ENCODE measurements around the gene SOWAHC.
"Not testable (repeated sequence)": the region's sequence is repeated elsewhere in the genome, so short reads cannot be mapped to it uniquely, and the experiment has no call there.

The SOWAHC gene, protein sequence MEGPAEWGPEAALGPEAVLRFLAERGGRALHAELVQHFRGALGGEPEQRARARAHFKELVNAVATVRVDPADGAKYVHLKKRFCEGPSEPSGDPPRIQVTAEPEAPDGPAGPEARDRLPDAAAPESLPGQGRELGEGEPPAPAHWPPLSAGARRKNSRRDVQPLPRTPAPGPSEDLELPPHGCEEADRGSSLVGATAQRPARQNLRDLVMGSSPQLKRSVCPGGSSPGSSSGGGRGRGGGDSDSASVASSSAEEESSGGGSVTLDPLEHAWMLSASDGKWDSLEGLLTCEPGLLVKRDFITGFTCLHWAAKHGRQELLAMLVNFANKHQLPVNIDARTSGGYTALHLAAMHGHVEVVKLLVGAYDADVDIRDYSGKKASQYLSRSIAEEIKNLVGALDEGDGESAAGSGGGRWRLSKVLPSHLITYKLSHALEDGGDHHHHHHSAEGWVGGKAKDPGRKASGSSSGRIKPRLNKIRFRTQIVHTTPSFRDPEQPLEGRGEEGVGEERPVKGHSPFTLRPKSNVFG

DNA sequence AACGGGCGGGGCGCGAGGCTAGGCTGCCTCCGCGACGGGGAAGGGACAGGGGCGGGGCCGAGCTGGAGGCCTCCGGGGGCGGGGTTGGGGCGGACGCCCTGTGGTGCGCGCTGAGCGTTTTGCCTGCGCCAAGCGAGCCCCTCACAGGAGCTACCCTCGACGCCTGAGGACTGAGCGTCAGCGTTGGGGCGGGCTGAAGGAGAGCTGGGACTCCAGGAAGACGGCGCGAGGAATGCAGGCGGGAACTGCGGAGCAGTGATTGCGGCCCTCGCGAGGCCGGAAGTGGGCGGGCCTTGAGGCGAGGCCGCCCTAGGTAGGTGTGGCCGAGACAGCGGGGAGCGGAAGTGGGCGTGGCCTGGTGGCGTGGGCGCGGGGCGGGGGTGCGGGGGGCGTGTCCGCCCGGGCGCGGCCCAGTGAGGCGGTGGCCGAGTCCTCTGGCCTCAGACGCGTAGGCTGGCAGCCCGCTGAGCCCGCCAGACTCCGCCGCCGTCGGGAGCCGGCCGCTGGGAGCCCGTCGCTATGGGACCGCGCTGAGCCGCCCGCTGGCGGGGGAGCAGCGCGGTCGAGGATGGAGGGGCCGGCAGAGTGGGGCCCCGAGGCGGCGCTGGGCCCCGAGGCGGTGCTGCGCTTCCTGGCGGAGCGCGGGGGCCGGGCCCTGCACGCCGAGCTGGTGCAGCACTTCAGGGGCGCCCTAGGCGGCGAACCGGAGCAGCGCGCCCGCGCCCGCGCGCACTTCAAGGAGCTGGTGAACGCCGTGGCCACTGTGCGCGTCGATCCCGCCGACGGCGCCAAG lies at the start of gene SOWAHC, which contains the start of gene SEPTIN10:
SOWAHC (plus strand) TSS at position 443 of the 793 bp plus-strand sequence; CDS start at position 569, 126 bp downstream.
SEPTIN10 (minus strand) TSS at position 45 of the 793 bp plus-strand sequence. CDS start 139 bp downstream, outside the sequence.
- DNase-seq (ENCODE audit: low read depth in 2 of 2), result peak; percentile 56 to 66

DNA sequence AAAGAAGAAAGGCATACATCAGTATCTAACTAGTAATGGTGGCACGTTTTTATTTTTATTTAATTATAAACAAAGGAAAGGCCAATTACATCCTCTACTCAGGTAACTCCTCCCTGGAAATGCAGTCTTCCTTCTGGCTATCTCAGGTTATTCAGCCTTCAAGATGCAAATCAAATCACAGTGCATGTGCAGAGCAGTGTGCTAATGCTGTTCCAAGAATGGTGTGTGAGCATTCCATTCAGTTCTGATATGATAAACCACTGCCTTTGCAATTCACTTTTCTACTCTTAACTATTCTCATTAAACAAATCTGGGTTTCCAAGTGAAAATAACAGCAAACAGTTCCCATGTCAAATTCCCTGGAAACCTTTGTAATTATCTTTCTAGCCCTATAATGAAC lies 38.8 kb upstream of the SOWAHC start:
- DNase-seq (ENCODE audit: low read depth in 2 of 2), result no peak

DNA sequence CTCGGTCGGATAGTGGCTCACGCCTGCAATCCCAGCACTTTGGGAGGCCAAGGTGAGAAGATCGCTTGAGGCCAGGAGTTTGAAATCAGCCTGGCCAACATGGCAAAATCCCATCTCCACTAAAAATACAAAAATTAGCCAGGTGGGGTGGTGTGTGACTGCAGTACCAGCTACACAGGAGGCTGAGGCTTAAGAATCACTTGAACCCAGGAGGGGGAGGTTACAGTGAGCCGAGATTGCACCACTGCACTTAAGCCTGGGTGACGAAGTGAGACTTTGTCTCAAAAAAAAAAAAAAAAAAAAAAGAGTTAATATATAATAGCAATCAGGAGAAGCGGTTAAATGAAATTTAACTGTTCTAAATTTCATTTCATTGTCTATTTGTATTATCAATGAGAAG lies 36.5 kb upstream of the SOWAHC start:
- not testable (repeated sequence) for DNase-seq (ENCODE audit: low read depth in 2 of 2)

DNA sequence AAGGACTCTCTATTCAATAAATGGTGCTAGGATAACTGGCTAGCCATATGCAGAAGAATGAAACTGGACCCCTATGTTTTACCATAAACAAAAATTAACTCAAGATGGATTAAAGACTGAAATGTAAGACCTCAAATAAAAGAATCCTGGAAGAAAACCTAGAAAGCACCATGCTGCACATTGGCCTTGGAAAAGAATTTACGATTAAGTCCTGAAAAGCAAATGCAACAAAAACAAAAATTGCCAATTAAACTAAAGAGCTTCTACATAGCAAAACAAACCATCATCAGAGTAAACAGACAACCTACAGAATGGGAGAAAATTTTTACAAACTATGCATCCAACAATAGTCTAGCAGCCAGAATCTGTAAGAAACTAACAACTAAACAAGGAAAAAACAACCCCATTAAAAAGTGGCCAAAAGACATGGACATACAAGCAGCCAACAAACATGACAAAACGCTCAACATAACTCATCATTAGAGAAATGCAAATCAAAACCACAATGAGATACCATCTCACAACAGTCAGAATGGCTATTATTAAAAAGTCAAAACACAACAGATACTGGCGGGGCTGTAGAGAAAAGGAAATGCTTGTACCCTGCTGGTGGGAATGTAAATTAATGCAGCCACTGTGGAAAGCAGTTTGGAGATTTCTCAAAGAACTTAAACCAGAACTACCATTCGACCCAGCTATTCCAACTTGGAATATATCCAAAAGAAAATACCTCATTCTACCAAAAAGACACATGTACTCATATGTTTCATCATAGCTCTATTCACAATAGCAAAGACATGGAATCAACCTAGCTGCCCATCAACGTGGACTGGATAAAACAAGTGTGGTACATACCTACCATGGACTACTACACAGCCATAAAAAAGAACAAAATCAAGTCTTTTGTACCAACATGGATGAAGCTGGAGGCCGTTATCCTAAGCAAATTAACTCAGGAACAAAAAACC lies 31.0 kb upstream of the SOWAHC start:
- no peak for DNase-seq (ENCODE audit: low read depth in 2 of 2)

DNA sequence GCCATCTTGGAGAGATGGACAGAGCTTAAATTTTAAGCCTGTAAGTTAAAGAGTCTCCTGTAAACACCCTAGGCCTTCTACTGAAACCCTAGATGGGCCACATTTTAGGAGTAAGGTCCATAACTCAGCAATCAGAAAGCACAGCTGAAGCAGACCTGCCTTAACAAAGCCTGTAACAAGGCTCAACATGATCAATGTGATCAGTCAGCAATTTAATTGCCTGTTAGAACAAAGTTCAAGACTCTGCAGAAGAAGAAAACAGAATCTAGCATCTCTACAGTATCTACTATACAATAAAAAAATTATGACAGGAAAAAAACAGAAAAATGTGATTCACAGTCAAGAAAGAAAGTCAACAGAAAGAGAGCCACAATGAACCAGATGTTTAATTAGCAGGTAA lies 27.5 kb upstream of the SOWAHC start:
- DNase-seq (ENCODE audit: low read depth in 2 of 2), result no peak

DNA sequence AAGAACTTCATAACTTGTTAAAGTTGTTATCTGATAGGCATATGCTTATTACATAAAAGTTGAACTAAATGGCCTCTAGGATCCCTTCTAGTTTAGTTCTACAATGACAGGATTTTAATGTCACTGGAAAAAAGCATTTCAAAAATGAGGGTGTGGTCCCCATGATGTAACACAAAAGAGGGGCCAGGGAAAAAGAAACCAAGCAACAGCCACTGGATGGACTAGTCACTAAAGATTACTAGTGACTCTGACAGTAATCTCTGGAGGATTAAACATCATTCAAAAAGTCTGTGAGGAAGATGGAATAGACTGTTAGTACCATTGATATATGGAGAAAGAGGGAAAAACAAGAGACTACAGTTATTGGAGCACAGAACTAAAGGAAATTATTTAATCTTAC lies 23.0 kb upstream of the SOWAHC start:
- DNase-seq (ENCODE audit: low read depth in 2 of 2), result no peak

DNA sequence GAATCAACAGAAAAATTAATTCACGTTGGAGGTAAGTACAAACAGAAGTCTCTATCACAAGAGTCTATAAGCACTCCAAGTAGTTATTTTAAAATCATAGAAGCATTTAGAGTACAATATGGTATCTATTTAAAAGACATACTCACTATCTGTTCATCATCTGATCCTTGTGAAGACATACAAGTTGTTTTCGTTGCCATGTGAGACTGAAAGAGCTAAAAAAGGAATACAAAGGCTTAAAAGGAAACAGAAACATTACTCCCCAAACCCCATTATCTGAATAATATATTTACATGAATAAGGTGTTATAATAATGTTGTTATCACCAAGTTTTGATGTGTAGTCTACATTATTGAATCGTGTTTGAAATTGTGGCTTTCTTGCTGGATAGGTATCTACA lies 21.3 kb upstream of the SOWAHC start:
- DNase-seq (ENCODE audit: low read depth in 2 of 2), result no peak

DNA sequence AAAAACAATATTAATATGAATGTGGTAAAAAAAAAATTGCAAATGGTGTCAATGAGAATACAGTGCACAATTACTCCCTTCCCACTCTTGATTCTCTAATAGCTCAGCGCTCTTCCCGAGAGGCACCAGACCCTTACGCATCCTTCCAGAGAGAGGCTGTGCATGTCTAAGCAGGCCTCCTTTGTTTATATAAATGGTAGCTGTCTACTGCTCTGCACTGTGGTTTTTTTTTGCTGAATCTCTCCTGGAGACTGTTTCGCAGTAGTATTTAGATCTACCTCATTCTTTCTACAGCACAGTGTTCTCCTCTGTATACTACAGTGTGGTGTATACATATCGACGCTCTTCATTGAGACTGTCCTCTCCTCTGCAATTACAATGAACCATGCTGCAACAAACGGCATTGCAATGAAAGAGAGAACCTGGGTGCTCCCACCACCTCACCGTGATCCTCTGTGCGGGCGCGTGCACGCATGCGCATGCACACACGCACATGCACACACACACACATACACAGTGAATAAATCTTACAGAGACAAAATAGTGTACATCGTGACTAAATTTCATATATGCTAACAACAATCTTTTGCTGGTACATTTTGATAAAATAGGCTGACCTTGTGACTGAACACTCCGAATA lies 19.8 kb upstream of the SOWAHC start:
- DNase-seq (ENCODE audit: low read depth in 2 of 2), result no peak

DNA sequence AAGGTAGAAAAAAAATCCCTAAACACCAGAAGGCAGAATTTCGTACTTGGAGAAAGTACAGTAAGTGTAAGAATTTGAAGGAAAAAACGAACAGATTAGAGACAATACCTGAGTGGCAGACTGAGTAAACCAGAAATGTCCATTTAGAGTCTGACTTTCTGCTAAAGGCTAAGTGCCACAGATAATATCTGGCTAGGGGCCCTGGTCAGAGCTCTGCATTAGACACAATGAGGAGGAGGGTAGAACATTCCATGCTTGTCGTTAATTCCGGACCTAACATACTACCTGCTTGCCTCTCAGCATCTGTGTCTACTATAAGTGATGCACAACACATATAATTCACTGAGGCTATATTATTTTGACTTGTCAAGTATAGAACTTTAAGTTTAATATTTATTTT lies 18.5 kb upstream of the SOWAHC start:
- DNase-seq (ENCODE audit: low read depth in 2 of 2), result no peak

DNA sequence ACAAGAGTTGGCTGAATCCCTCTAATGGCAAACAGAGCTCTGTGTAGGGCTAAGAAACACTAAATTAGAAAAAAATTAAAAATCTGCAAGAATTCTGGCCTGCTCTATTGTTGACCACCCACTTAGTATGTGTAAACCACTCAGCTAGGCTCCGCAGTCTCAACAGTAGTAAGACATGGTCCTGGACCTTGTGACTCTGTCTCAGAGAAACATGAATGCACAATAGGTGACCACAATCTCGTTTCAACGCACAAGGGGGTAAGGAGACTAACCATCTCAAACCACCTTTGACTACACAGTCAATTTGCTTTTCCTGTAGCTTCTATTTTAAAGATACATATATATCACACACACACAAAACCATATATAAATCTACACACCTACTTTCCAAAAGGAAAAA lies 16.9 kb upstream of the SOWAHC start:
- no peak for DNase-seq (ENCODE audit: low read depth in 2 of 2)

DNA sequence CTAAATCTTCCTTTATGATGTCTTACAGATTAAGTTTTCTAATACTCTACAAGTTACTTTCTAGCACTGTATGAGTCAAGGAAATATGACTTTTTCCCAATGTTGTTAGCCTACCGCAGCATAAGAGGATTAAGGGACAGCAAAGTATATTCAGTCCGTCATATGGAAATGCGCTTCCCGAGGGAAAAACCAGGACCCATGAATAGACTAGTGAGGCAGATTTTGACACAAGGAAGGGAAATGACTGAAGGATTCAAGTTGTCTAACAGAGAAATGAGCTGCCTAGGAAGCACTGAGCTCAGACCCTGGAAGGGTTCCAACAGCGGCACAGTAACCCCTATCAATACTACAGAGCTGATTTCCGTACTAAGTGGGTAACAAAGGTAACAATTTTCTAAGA lies 12.4 kb upstream of the SOWAHC start:
- no peak for DNase-seq (ENCODE audit: low read depth in 2 of 2)

DNA sequence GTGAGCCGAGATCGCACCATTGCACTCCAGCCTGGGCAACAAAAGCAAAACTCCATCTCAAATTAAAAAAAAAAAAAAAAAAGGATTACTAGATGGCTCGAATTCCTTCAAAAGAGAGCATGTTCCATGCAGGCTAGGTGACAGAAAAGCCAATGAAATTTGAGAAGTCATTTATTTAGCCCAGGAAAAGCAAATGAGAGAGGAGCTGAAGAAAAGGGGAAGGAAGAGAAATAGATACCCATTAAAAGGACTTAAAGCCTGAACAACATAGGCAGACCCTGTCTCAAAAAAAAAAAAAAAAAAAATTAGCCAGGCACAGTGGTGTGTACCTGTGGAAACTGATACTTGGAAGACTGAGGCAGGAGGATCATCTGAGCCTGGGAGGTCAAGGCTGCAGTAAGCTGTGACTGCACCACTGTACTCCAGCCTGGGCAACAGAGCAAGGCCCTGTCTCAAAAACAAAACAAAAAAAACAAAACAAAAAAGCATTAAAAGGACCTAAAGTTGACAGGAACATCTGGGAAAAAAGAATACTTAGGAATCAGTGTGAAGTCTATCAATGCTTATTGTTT lies 11.5 kb upstream of the SOWAHC start:
- no peak for DNase-seq (ENCODE audit: low read depth in 2 of 2)

DNA sequence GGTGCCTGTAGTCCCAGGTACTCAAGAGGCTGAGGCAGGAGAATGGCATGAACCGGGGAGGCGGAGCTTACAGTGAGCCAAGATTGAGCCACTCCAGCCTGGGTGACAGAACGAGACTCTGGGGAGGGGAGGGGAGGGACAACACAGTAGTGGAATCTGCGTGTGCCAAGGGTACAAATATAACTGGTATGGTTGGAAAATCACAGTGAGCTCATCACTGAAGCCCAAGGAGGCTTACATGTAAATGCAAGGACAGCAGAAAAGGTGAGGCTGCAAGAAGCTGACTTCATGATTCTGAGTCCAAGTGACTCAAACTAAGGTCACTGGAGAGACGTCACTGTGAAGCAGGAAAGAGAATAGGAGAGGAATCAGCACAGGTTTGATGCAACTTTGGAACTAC lies 9.6 kb upstream of the SOWAHC start:
- no peak for DNase-seq (ENCODE audit: low read depth in 2 of 2)

DNA sequence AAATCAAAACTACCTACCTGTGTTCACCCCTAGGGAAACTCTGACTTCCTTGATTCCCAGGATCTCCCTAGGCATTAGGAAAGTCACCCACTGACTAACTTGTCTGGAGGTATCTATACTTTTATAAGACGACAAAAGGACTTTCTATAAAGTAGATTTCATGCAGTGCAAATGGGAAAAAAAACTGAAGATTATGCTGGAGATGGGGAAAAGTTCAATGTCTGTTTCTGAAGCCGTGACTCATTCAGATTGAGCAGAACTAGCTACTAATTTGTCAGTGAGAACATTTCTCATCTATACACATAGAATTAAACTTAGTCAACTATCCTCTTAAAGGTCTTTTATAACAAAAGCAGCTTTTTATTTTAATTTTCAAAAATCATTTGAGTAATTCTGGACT lies 6.4 kb upstream of the SOWAHC start:
- no peak for DNase-seq (ENCODE audit: low read depth in 2 of 2)

DNA sequence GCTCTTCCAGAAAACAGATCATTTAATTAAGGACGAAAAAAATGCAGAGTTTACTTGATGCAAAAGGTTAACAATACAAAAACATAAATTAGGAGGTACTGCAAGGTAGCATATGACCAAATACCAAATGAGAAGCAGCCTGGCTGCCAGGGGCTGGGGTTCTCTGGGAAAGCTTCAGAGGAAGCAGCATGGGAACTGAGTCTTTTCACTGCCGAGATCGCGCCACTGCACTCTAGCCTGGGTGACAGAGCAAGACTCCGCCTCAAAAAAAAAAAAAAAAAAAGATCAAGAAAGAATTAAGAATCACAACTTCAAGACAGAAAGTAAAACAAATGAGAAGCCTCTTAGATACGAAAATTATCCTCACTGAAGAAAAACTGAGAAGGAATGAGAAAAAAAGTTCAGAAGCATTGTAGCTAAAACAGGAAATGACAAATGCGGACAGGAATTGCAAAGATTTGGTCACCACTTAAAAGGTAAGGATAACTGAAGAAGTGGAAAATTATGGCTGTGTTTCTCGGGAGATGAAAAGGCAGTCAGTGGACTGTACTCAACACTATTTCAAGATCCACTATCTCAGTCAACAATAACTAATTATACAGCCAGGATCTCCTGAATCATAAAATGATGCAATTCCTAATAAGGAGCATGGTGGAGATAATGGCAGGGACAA lies 4.7 kb upstream of the SOWAHC start:
- DNase-seq (ENCODE audit: low read depth in 2 of 2), result no peak

DNA sequence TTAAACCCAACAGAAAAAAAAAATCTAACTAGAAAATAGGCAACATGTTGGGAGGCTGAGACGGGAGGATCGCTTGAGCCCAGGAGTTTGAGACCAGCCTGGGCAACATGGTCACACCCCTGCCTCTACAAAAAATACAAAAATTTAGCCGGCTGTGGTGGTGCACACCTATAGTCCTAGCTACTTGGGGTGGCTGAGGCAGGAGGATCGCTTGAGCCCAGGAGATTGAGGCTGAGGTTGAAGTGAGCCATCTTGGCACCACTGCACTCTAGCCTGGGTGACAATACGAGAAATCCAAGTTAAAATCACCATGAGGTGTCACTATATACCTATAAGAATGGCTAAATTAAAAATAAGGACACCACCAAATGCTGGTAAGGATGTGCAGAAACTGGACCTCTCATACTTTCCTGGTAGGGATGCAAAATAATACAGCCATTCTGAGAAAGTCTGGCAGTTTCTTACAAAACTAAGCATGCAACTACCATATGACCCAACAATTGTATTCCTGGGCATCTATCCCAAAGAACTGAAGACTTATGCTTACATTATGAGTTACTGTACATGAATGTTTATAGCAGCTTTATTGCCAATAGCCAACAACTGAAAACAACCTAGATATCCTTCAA lies 2.6 kb upstream of the SOWAHC start:
- no peak for DNase-seq (ENCODE audit: low read depth in 2 of 2)

DNA sequence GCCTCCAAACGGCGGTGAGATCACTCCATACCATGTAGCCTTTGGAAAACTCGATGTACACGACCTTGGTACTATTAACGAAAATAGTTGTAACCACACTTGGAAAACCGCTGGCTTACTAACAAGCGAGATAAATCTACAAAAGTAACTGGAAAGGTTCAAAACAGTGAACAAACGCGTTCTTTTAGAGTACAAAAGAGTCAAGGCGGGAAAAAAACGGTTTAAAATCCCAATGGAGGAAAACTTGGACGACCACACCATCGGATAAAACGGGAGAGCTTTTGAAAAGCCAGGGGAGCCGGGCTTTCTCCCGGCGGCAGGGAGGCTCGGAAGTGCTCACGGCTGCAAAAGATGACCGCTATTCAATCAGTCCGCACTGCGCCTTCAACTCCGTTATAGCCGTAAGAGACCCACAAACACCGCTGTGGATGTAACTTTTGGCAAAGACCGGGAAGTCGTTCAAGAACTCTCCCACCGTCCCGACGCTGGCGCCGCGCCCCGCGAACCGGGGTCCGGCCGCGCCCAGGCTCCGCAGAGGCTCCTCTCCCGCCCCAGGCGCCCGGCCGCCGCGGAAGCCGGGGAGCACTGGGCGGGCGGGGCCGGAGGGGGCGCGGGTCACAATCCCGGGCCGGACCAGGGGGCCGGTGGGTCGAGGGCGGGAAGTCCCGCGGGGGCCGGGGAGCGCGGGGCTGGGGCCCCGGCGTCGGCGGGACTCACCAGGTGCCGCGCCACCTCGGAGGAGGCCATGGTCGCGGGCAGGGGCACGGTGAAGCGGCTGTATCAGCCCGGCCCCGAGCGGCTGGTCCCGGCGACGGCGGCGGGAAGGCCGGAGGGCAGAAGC lies 863 bp upstream of the SOWAHC start:
- no peak for DNase-seq (ENCODE audit: low read depth in 2 of 2)

DNA sequence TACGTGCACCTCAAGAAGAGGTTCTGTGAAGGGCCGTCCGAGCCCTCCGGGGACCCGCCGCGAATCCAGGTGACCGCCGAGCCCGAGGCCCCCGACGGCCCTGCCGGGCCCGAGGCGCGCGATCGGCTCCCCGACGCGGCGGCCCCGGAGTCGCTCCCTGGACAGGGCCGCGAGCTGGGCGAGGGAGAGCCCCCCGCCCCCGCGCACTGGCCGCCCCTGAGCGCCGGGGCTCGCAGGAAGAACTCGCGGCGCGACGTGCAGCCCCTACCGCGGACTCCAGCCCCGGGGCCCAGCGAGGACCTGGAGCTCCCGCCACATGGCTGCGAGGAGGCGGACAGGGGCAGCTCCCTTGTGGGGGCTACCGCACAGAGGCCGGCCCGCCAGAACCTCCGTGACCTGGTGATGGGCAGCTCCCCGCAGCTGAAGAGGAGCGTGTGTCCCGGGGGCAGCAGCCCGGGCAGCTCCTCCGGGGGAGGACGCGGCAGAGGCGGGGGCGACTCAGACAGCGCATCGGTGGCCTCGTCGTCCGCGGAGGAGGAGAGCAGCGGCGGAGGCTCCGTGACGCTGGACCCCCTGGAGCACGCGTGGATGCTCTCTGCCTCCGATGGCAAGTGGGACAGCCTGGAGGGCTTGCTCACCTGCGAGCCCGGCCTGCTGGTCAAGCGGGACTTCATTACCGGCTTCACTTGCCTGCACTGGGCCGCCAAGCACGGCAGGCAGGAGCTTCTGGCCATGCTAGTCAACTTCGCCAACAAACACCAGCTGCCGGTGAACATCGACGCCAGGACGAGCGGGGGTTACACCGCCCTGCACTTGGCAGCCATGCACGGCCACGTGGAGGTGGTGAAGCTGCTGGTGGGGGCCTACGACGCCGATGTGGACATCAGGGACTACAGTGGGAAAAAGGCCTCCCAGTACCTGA lies 812 bp downstream of the SOWAHC start:
- DNase-seq (ENCODE audit: low read depth in 2 of 2), result no peak

Measured in stimulated activated CD8-positive, alpha-beta memory T cell treated with anti-CD3 and anti-CD28 coated beads, Interleukin-15, amount 100 ng/mL, for 48 hours (primary cell).